Ascending aorta (tissue), 2 donors: ENCODE data around the gene COL1A1. TPM values are rescaled to one million over a fixed set of nuclear protein-coding genes. Genes with fewer than 3 reads are reported as not detected.
A peak's percentile ranks its signal among the peaks of the same experiment; 100 is the strongest.

ENCODE experiments used
- DNase-seq, 2 donors: peaks; one replicate each; pipeline ENCODE4 v3.0.0-alpha.2; 2019; ENCODE audit warnings: low spot score in 2 of 2
- H3K27ac ChIP-seq, 2 donors: fragments of 200-600 bp; sonication (generic); one replicate each; pipeline ENCODE4 v1.5.1; 2016 to 2017; ENCODE audit warnings: mild to moderate bottlenecking in 1 of 2
- H3K27me3 ChIP-seq: fragments of 200-600 bp; sonication (generic); one replicate; pipeline ENCODE4 v1.5.1; 2017
- H3K36me3 ChIP-seq, 2 donors: fragments of 200-600 bp; sonication (generic); one replicate each; pipeline ENCODE4 v1.5.1; 2016
- H3K4me1 ChIP-seq, 2 donors: fragments of 200-600 bp; sonication (generic); one replicate each; pipeline ENCODE4 v1.5.1; 2016 to 2017; ENCODE audit warnings: mild to moderate bottlenecking in 1 of 2
- H3K4me3 ChIP-seq, 2 donors: fragments of 200-600 bp; sonication (generic); one replicate each; pipeline ENCODE4 v1.5.1; 2016 to 2017; ENCODE audit warnings: mild to moderate bottlenecking in 1 of 2
- H3K9me3 ChIP-seq, 2 donors: fragments of 200-600 bp; sonication (generic); one replicate each; pipeline ENCODE4 v1.5.1; 2016
- intact Hi-C: fragments of 100-400 bp; cut with DNase I; formaldehyde crosslinking; loops from one replicate; pipeline ENCODE4 v1.15.1; 2023
- total RNA-seq: library from RNA; depleted of rRNA; stranded (reverse); fragments of >200 nt; gene quantifications from one replicate; pipeline ENCODE4 v1.1.0, GENCODE V29; 2016
- TF ChIP-seq, protein P1 (sequence below), 3 experiments: fragments of 200-600 bp in 2 of 3; fragments of 450-650 bp in 1 of 3; sonication (generic) in 2 of 3; IDR thresholded peaks; one replicate each; pipeline ENCODE4 v1.5.1; 2016 to 2019; ENCODE audit warnings: antibody characterized with exemption in 3 of 3, mild to moderate bottlenecking in 1 of 3, moderate library complexity in 1 of 3

COL1A1 gene
- total RNA-seq, 1 donor from 2014 or later = 547 TPM

DNA sequence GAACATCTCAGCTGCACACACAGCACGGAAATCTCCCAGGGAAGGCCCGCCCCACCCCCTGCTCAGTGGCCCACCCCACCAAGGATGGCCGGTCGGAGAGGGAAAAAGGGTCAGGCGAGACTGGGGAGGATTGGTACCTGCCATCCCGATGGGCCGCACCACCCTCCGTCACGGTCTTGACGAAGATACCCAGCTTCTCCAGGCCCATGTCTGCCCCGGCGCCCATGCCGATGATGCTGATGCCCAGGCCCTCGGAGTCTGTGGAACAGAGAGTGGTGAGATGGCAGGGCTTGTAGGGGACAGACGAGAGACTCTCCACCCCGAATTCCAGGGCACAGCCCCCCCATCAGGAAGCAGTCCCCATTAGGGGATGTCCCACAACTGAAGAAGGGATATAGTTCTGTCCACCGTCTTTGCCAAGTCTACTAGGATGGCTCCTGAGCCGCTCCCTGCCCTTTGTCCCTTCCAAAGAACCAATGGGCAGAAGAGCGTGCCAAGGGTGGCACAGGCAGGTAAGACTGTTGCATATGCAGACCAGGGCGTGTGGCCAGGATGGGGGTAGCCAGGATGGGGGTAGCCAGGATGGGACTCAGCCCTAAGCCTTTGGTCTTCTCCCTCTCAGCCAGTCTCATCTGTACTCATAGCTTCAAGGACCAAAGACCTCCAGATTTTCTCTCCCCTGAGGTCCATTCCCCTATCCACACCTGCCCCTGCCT is 57.8 kb downstream of the COL1A1 start:
- Histone ChIP-seq H3K27ac (peak overlapping the region in 1 of 2 donors; percentile 14), H3K9me3 (no peaks in the 10 kb centered on the region), H3K4me3 (no peak overlapping the region), H3K27me3 (no peaks in the 10 kb centered on the region), H3K36me3 (peaks cover 62 to 65% of the 10 kb centered on the region in 2 donors), H3K4me1 (peaks cover 21 to 35% of the 10 kb centered on the region in 2 donors)
- DNase-seq = no peak
- TF ChIP-seq, protein P1, sequence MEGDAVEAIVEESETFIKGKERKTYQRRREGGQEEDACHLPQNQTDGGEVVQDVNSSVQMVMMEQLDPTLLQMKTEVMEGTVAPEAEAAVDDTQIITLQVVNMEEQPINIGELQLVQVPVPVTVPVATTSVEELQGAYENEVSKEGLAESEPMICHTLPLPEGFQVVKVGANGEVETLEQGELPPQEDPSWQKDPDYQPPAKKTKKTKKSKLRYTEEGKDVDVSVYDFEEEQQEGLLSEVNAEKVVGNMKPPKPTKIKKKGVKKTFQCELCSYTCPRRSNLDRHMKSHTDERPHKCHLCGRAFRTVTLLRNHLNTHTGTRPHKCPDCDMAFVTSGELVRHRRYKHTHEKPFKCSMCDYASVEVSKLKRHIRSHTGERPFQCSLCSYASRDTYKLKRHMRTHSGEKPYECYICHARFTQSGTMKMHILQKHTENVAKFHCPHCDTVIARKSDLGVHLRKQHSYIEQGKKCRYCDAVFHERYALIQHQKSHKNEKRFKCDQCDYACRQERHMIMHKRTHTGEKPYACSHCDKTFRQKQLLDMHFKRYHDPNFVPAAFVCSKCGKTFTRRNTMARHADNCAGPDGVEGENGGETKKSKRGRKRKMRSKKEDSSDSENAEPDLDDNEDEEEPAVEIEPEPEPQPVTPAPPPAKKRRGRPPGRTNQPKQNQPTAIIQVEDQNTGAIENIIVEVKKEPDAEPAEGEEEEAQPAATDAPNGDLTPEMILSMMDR (IDR thresholded peaks at IDR 0.05) = no peak
- intact Hi-C loops = no loop called here

DNA sequence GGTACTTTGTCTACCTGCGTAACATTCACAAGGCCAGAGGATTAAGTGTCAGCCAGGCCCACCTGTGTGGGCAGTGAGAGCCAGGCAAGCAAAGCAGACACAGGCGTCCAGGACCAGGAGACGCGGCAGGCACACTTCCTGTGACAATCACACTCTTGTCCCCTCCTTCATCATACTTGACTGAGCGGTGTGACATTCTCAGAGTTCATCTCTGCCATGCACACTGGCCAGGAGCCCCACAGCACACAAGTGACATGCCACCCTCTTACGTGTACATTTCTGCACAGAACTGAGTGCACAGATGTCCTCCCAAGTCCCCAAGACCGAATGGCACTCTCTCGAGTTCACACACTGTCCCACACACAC is 59.7 kb downstream of the COL1A1 start:
- Histone ChIP-seq H3K27me3 (no peaks in the 10 kb centered on the region), H3K27ac (no peak overlapping the region), H3K4me3 (no peak overlapping the region), H3K4me1 (peaks cover 12 to 20% of the 10 kb centered on the region in 2 donors), H3K9me3 (no peaks in the 10 kb centered on the region), H3K36me3 (peaks cover 81 to 83% of the 10 kb centered on the region in 2 donors)
- TF ChIP-seq, protein P1 (IDR thresholded peaks at IDR 0.05) = no peak
- DNase-seq = no peak
- intact Hi-C loops = loop anchor here (2.0 kb wide), 1 partner anchor 19 kb away; no protein-coding TSS in a partner anchor

DNA sequence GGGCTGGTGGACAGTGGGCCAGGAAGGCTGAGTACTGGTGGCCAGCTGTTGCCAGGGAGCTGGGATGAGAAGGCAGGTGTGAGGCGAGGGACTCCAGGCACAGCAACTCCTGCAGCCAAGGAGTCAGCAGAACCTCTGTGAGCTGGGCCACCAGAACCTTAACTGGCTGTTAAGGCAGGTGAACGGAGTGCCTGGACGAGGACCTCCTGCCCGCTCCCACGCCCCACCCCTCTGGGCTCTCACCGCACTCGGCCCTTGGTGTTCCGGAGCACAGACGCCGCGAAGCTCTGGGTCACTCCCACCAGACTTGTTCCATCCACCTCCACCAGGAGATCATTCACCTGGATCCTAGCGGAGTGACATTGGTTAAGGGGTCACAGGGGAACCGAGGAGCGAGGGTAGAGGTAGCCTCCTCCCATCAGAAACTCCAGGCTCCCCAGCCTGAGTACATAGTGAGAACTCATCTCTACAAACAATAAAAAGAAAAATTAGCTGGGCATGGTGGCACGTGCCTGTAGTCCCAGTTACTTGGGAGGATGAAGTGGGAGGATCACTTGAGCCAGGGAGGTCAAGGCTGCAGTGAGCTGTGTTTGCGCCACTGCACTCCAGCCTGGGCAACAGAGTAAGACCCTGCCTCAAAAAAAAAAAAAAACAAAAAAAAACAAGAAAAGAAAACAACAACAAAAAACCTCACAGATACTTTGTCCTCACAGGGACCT is 60.2 kb downstream of the COL1A1 start:
- H3K4me1 ChIP-seq = peaks cover 6 to 15% of the 10 kb centered on the region in 2 donors
- intact Hi-C loops = loop anchor here (2.0 kb wide), 1 partner anchor 20 kb away; no protein-coding TSS in a partner anchor
- H3K36me3 ChIP-seq = peaks cover 87 to 89% of the 10 kb centered on the region in 2 donors
- H3K27ac ChIP-seq = peak overlapping the region; percentile 1 to 50
- no peaks in the 10 kb centered on the region for H3K27me3 ChIP-seq
- TF ChIP-seq, protein P1 (IDR thresholded peaks at IDR 0.05) = no peak
- DNase-seq = no peak
- no peak overlapping the region for H3K4me3 ChIP-seq
- no peaks in the 10 kb centered on the region for H3K9me3 ChIP-seq

DNA sequence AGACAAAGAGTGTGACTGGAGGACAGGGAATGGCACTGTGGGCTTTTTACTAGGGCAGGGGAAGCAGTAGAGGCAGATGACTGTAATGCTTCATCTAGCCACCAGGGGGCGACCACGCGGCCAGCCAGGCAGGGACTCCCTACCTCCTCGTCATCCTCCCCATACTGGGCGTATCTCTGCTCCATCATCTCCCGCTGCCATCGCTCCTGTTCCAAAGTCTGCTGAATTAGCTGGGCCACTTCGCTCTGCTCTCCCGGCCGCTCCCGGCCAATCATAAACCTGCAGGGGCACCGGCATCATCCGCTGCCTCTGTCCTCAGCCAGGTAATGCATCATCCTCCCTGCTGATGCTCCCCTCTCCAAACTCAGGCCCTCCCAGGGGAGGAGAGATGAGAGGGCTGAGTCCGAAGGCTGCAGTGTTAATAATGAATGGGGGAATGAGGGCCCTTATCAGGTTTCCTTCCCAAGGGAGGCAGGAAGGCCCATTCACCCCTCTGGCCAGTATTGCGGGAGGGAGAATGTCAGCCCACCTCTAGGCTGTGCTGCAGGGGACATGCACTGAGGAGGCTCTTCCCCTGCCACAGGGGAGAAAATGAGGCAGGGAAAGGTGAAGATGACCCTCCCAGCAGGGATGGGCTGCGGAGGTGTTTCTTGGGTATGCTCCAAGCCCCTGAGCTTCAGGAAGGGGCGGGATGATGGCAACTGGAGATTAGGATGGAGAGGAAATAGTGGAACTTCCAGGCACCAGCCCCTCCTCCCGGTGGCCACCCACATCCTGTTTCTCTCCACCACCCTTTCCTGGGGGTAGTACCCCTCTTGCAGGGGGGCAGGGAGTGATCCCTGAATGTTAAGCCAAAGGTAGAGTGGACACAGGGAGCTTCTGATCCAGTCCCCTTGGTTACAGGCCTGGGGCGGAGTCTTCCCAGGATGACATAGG is 61.2 kb downstream of the COL1A1 start:
- TF ChIP-seq, protein P1 (IDR thresholded peaks at IDR 0.05) = peak; percentile 92 to 95 (median 93)
- peak in 1 of 2 donors; percentile 90 for DNase-seq
- Histone ChIP-seq H3K27ac (peak overlapping the region; percentile 1 to 50), H3K4me3 (no peak overlapping the region), H3K27me3 (no peaks in the 10 kb centered on the region), H3K9me3 (no peaks in the 10 kb centered on the region), H3K36me3 (peaks cover 95% of the 10 kb centered on the region in 2 donors), H3K4me1 (peaks cover 0 to 5% of the 10 kb centered on the region in 2 donors)
- intact Hi-C loops = loop anchor here (2.0 kb wide), 1 partner anchor 21 kb away; no protein-coding TSS in a partner anchor

DNA sequence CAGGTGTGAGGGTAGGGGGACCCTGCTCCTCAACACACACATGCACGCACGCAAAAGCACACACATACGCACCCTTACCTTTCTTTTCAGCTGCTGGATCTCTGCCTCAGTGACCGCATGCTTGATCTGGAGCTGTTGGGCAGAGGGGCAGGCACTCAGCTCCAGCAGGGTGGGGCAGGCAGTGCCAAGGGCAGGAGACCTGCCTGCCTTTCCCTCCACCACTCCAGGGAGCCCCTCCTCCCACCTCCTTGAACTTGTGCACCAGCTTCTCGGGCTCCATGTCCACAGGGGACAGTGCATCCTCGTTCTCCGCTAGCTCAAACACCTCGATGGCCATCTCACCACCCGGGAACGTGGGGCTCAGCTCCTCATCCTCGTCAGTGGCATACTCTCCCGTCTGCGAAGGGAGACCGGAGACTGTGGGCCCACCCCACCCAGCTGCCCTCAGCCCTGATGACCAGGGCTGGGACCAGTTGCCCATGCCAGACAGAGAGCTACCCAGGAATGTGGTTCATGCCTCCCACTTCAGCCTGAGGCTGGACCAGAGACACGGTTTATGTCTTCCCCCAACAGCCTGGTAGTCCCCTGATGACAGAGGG is 62.1 kb downstream of the COL1A1 start:
- Histone ChIP-seq H3K9me3 (no peaks in the 10 kb centered on the region), H3K36me3 (peaks cover 94 to 95% of the 10 kb centered on the region in 2 donors), H3K4me3 (no peak overlapping the region), H3K27ac (peak overlapping the region in 1 of 2 donors; percentile 50), H3K4me1 (peaks cover 0 to 9% of the 10 kb centered on the region in 2 donors), H3K27me3 (no peaks in the 10 kb centered on the region)
- TF ChIP-seq, protein P1 (IDR thresholded peaks at IDR 0.05) = no peak
- intact Hi-C loops = no loop called here
- no peak for DNase-seq
